ENCODE data around the gene NECTIN3.

GRCh38 chr3:111173328-111173900, 101.8 kb downstream of the NECTIN3 start:
- TF ChIP-seq CTCF (IDR thresholded peaks at IDR 0.05) (no peak), REST (IDR thresholded peaks at IDR 0.05; ENCODE audit: insufficient read depth in 1 of 2, low read depth in 2 of 2, low read length in 1 of 2) (no peak)

Data from Panc1 (cell line).